Tibial artery (tissue), 4 donors: ENCODE results near the gene ANK2.
A peak's percentile ranks its signal among the peaks of the same experiment; 100 is the strongest.

ENCODE experiments used
- DNase-seq, 2 donors: peaks; one replicate each; pipeline ENCODE4 v3.0.0-alpha.2; 2019
- H3K27ac ChIP-seq, 2 donors: fragments of 200-600 bp; sonication (generic) in 1 of 2; 1 replicate in 1 of 2; 2 replicates in 1 of 2; pipeline ENCODE4 v1.5.1; 2018 to 2019; ENCODE audit warnings: mild to moderate bottlenecking in 1 of 2
- H3K27me3 ChIP-seq, 2 donors: fragments of 200-600 bp; sonication (generic) in 1 of 2; one replicate each; pipeline versions ENCODE4 v1.5.1 to v1.6.0; 2016 to 2019
- H3K36me3 ChIP-seq, 3 donors: fragments of 200-600 bp; sonication (generic) in 2 of 3; one replicate each; pipeline ENCODE4 v1.5.1; 2016 to 2019; ENCODE audit warnings: mild to moderate bottlenecking in 2 of 3
- H3K4me1 ChIP-seq, 4 donors: fragments of 200-600 bp; sonication (generic) in 2 of 4; 1 replicate in 3 of 4; 2 replicates in 1 of 4; pipeline ENCODE4 v1.5.1; 2016 to 2019
- H3K4me3 ChIP-seq, 2 donors: fragments of 200-600 bp; sonication (generic) in 1 of 2; 1 replicate in 1 of 2; 2 replicates in 1 of 2; pipeline ENCODE4 v1.5.1; 2018 to 2019; ENCODE audit warnings: mild to moderate bottlenecking in 2 of 2
- H3K9me3 ChIP-seq, 3 donors: fragments of 200-600 bp; sonication (generic) in 1 of 3; one replicate each; pipeline ENCODE4 v1.5.1; 2016 to 2019
- CTCF ChIP-seq, 2 experiments: fragments of 200-600 bp in 1 of 2; fragments of 450-650 bp in 1 of 2; IDR thresholded peaks; one replicate each; pipeline ENCODE4 v1.5.1; 2017 to 2019; ENCODE audit warnings: antibody characterized with exemption in 2 of 2, mild to moderate bottlenecking in 1 of 2, moderate library complexity in 1 of 2
- intact Hi-C: fragments of 100-400 bp; cut with DNase I; formaldehyde crosslinking; loops from one replicate; pipeline ENCODE4 v1.15.0; 2023; ENCODE audit warnings: low total_unique reads

The ANK2 gene

GRCh38 chr4:113327494-113327893 is 278.0 kb downstream of the ANK2 start:
- no peak for TF ChIP-seq CTCF (IDR thresholded peaks at IDR 0.05)
- intact Hi-C loops: no loop called here
- Histone ChIP-seq H3K27ac (no peak overlapping the region), H3K4me1 (peaks cover 0 to 8% (median 0%) of the 10 kb centered on the region in 4 donors), H3K36me3 (no peaks in the 10 kb centered on the region), H3K27me3 (no peaks in the 10 kb centered on the region), H3K4me3 (no peak overlapping the region), H3K9me3 (no peaks in the 10 kb centered on the region)
- no peak for DNase-seq

GRCh38 chr4:113328514-113328913 is 279.1 kb downstream of the ANK2 start:
- Histone ChIP-seq H3K9me3 (no peaks in the 10 kb centered on the region), H3K4me1 (peaks cover 0 to 8% (median 0%) of the 10 kb centered on the region in 4 donors), H3K27ac (no peak overlapping the region), H3K36me3 (peaks cover 0 to 4% (median 0%) of the 10 kb centered on the region in 3 donors), H3K27me3 (no peaks in the 10 kb centered on the region), H3K4me3 (no peak overlapping the region)
- DNase-seq: no peak
- intact Hi-C loops: no loop called here
- TF ChIP-seq CTCF (IDR thresholded peaks at IDR 0.05): peak in 1 of 2 experiments; percentile 20

- no peak for DNase-seq
- Histone ChIP-seq H3K27ac (no peak overlapping the region), H3K4me1 (no peaks in the 10 kb centered on the region), H3K27me3 (no peaks in the 10 kb centered on the region), H3K9me3 (no peaks in the 10 kb centered on the region), H3K4me3 (no peak overlapping the region), H3K36me3 (peaks cover 0 to 4% (median 0%) of the 10 kb centered on the region in 3 donors)
- TF ChIP-seq CTCF (IDR thresholded peaks at IDR 0.05): no peak
- intact Hi-C loops: no loop called here
These were observed 280.7 kb downstream of the ANK2 start for GRCh38 chr4:113330200-113330599.

- no peak for TF ChIP-seq CTCF (IDR thresholded peaks at IDR 0.05)
- no peaks in the 10 kb centered on the region for H3K9me3 ChIP-seq
- no peak overlapping the region for H3K4me3 ChIP-seq
- H3K27me3 ChIP-seq: no peaks in the 10 kb centered on the region
- intact Hi-C loops: no loop called here
- no peaks in the 10 kb centered on the region for H3K4me1 ChIP-seq
- H3K27ac ChIP-seq: no peak overlapping the region
- no peak for DNase-seq
- peaks cover 0 to 8% (median 8%) of the 10 kb centered on the region in 3 donors for H3K36me3 ChIP-seq
These were observed 282.4 kb downstream of the ANK2 start for GRCh38 chr4:113331811-113332210.

- Histone ChIP-seq H3K4me3 (no peak overlapping the region), H3K27me3 (no peaks in the 10 kb centered on the region), H3K9me3 (no peaks in the 10 kb centered on the region), H3K27ac (no peak overlapping the region), H3K4me1 (no peaks in the 10 kb centered on the region), H3K36me3 (peaks cover 0 to 8% (median 8%) of the 10 kb centered on the region in 3 donors)
- no peak for TF ChIP-seq CTCF (IDR thresholded peaks at IDR 0.05)
- intact Hi-C loops: no loop called here
- DNase-seq: no peak
These were observed 283.2 kb downstream of the ANK2 start for GRCh38 chr4:113332701-113333100.

- no peaks in the 10 kb centered on the region for H3K4me1 ChIP-seq
- no peaks in the 10 kb centered on the region for H3K9me3 ChIP-seq
- DNase-seq: no peak
- intact Hi-C loops: no loop called here
- peaks cover 0 to 14% (median 8%) of the 10 kb centered on the region in 3 donors for H3K36me3 ChIP-seq
- no peaks in the 10 kb centered on the region for H3K27me3 ChIP-seq
- no peak for TF ChIP-seq CTCF (IDR thresholded peaks at IDR 0.05)
- H3K4me3 ChIP-seq: no peak overlapping the region
- H3K27ac ChIP-seq: no peak overlapping the region
These were observed 286.3 kb downstream of the ANK2 start for GRCh38 chr4:113335746-113336145.
